ENCODE results near the gene DNMT3A.

The DNMT3A gene

GRCh38 chr2:25197336-25198208, 144.2 kb downstream of the DNMT3A start:
- DNase-seq: no peak

GRCh38 chr2:25194576-25195122, 147.1 kb downstream of the DNMT3A start:
- no peak for DNase-seq

GRCh38 chr2:25190536-25190935, 151.2 kb downstream of the DNMT3A start:
- DNase-seq: no peak

- no peak for DNase-seq
These were observed 153.3 kb downstream of the DNMT3A start for GRCh38 chr2:25188405-25188804.

- DNase-seq: no peak
These were observed 153.9 kb downstream of the DNMT3A start for GRCh38 chr2:25187729-25188350.

GRCh38 chr2:25184254-25184653, 157.5 kb downstream of the DNMT3A start:
- DNase-seq: no peak

- DNase-seq: no peak
These were observed 162.7 kb downstream of the DNMT3A start for GRCh38 chr2:25178976-25179375.
